GM18858 (cell line): ENCODE results near the gene SGSM2.
"Not testable (repeated sequence)": the region's sequence is repeated elsewhere in the genome, so short reads cannot be mapped to it uniquely, and the experiment has no call there.

Experiments
- ATAC-seq: cut with Tn5 transposase; IDR thresholded peaks from one replicate; pipeline ENCODE4 v1.9.1; 2021; ENCODE audit not compliant: unreplicated experiment

Gene SGSM2

GRCh38 chr17:2336852-2337543, at the start of gene SGSM2:
Gene SGSM2 (plus strand): TSS chr17:2337501. CDS start chr17:2337689, 188 bp downstream.
- ATAC-seq = no peak

- ATAC-seq = no peak
Observed at GRCh38 chr17:2289878-2290478, 47.3 kb upstream of the SGSM2 start.

GRCh38 chr17:2292100-2292499, 45.2 kb upstream of the SGSM2 start:
- ATAC-seq = no peak

GRCh38 chr17:2295575-2295974, 41.7 kb upstream of the SGSM2 start:
- no peak for ATAC-seq

GRCh38 chr17:2297023-2297422, 40.3 kb upstream of the SGSM2 start:
- no peak for ATAC-seq

GRCh38 chr17:2299136-2299535, 38.2 kb upstream of the SGSM2 start:
- no peak for ATAC-seq

GRCh38 chr17:2299756-2300155, 37.5 kb upstream of the SGSM2 start:
- ATAC-seq = no peak

- no peak for ATAC-seq
Observed at GRCh38 chr17:2302778-2303203, 34.5 kb upstream of the SGSM2 start.

GRCh38 chr17:2303204-2304188, 33.8 kb upstream of the SGSM2 start, which contains the start of the genes SMG6 and SRR:
Gene SMG6 (minus strand): TSS chr17:2303785. CDS start chr17:2303720, 65 bp downstream.
Gene SRR (plus strand): TSS chr17:2303950. CDS start chr17:2315561, 11,611 bp downstream.
- peak; percentile 51 for ATAC-seq

- no peak for ATAC-seq
Observed at GRCh38 chr17:2304931-2305330, 32.4 kb upstream of the SGSM2 start.

GRCh38 chr17:2309338-2310154, 27.8 kb upstream of the SGSM2 start:
- no peak for ATAC-seq

- no peak for ATAC-seq
Observed at GRCh38 chr17:2312736-2313135, 24.6 kb upstream of the SGSM2 start.

GRCh38 chr17:2316916-2317205, 20.4 kb upstream of the SGSM2 start:
- not testable (repeated sequence) for ATAC-seq

GRCh38 chr17:2317796-2318195, 19.5 kb upstream of the SGSM2 start:
- ATAC-seq = no peak

GRCh38 chr17:2319051-2319450, 18.2 kb upstream of the SGSM2 start:
- ATAC-seq = no peak

- ATAC-seq = no peak
Observed at GRCh38 chr17:2321399-2321798, 15.9 kb upstream of the SGSM2 start.

- ATAC-seq = no peak
Observed at GRCh38 chr17:2323629-2324314, 13.5 kb upstream of the SGSM2 start.

- no peak for ATAC-seq
Observed at GRCh38 chr17:2331303-2331702, 6.0 kb upstream of the SGSM2 start.

GRCh38 chr17:2335726-2336214, 1.5 kb upstream of the SGSM2 start:
- no peak for ATAC-seq
